Measurements from ENCODE around the gene PPP1R9A. TPM values are rescaled to one million over a fixed set of nuclear protein-coding genes. Genes with fewer than 3 reads are reported as not detected.

Gene PPP1R9A
- total and polyA plus RNA-seq, 10 of the 15 experiments (the other 5 are each of a cell fraction or from before 2014, with no cell fraction given): 0.04 to 0.12 TPM; not detected in 8

GRCh38 chr7:94912085-94912484, 4.7 kb downstream of the PPP1R9A start:
- ChIA-PET CTCF (no interaction called here), SMC1A (ENCODE audit: uncharacterized antibody, unreplicated experiment) (no interaction called here), POLR2A (no interaction called here), RAD21 (ENCODE audit: unreplicated experiment) (no interaction called here)
- Histone ChIP-seq H3K79me2 (ENCODE audit: control insufficient read depth, insufficient read depth, low read length) (no peaks in the 10 kb centered on the region), H3K27me3 (replicated peaks in 1 of 2; ENCODE audit: control insufficient read depth in 2 of 2, insufficient read depth in 2 of 2, low read length in 1 of 2) (peaks cover 6 to 8% of the 10 kb centered on the region in 2 experiments), H3K4me3 (no peak overlapping the region), H3K27ac (ENCODE audit: control insufficient read depth, insufficient read depth) (no peak overlapping the region), H3K36me3 (ENCODE audit: control insufficient read depth in 2 of 2, insufficient read depth in 2 of 2, low read length in 1 of 2) (no peaks in the 10 kb centered on the region), H3K4me2 (ENCODE audit: control insufficient read depth, insufficient read depth) (no peak overlapping the region), H3K9ac (ENCODE audit: control insufficient read depth, insufficient read depth, low read length) (no peak overlapping the region), H4K20me1 (ENCODE audit: control insufficient read depth, insufficient read depth) (no peaks in the 10 kb centered on the region), H2AFZ (ENCODE audit: control insufficient read depth, low read depth, low read length) (no peak overlapping the region), H3K4me1 (ENCODE audit: control insufficient read depth, insufficient read depth, low read length) (no peaks in the 10 kb centered on the region), H3K9me3 (replicated peaks; ENCODE audit: control insufficient read depth, insufficient read depth, low read length) (no peaks in the 10 kb centered on the region)
- TF ChIP-seq RB1 (IDR thresholded peaks at IDR 0.05; ENCODE audit: borderline replicate concordance) (no peak), JUND (IDR thresholded peaks at IDR 0.05; ENCODE audit: low read depth, low read length) (no peak), SREBF2 (IDR thresholded peaks at IDR 0.05; ENCODE audit: low read length) (no peak), TBL1XR1 (IDR thresholded peaks at IDR 0.05; ENCODE audit: low read depth, low read length) (no peak), ATF7 (IDR thresholded peaks at IDR 0.05; ENCODE audit: low read depth) (no peak), GATAD2B (conservative IDR thresholded peaks at IDR 0.05; ENCODE audit: low read depth) (no peak), FOXK2 (IDR thresholded peaks at IDR 0.05) (no peak), IRF3 (IDR thresholded peaks at IDR 0.05) (no peak), STAT1 (conservative IDR thresholded peaks at IDR 0.05) (no peak), TCF3 (IDR thresholded peaks at IDR 0.05; ENCODE audit: borderline replicate concordance, insufficient read depth, low read depth, low read length) (no peak), ELK1 (IDR thresholded peaks at IDR 0.05; ENCODE audit: low read depth, low read length) (no peak), ZBTB11 (CRISPR knock-in tag; IDR thresholded peaks at IDR 0.05) (no peak), MYB (IDR thresholded peaks at IDR 0.05; ENCODE audit: borderline replicate concordance, low read depth, low read length) (no peak), MLLT1 (IDR thresholded peaks at IDR 0.05) (no peak)
- BruUV-seq (replicated peaks): no TSS peak
- no peak for ATAC-seq
- no peak for FAIRE-seq
- no peak for DNase-seq (ENCODE audit: low read depth, low spot score)
- in situ Hi-C loops (cut with MboI) (no loop called here), intact Hi-C loops (cut with micrococcal nuclease; ENCODE audit: unreplicated experiment) (no loop called here)

Data from GM12878 (cell line).